Upper lobe of left lung (tissue), 6 donors: ENCODE results near the gene ETNPPL. TPM values are rescaled to one million over a fixed set of nuclear protein-coding genes. Genes with fewer than 3 reads are reported as not detected.
"Not testable (repeated sequence)": the region's sequence is repeated elsewhere in the genome, so short reads cannot be mapped to it uniquely, and the experiment has no call there.

Experiments
- ATAC-seq, 2 donors: fragments of 200-7000 bp; cut with Tn5 transposase; one replicate each; pipeline ENCODE4 v1.9.1; 2022; ENCODE audit warnings: mild to moderate bottlenecking in 2 of 2, moderate library complexity in 2 of 2; ENCODE audit not compliant: low FRiP score in 2 of 2
- DNase-seq, 2 donors: peaks; one replicate each; pipeline ENCODE4 v3.0.0-alpha.2; 2019 to 2020
- H3K27ac ChIP-seq, 4 donors: fragments of 200-600 bp; sonication (generic); one replicate each; pipeline ENCODE4 v1.5.1; 2016 to 2019
- H3K27me3 ChIP-seq, 4 donors: fragments of 200-600 bp; sonication (generic); one replicate each; pipeline ENCODE4 v1.5.1; 2017 to 2019
- H3K36me3 ChIP-seq, 4 donors: fragments of 200-600 bp; sonication (generic); one replicate each; pipeline ENCODE4 v1.5.1; 2016 to 2019
- H3K4me1 ChIP-seq, 4 donors: fragments of 200-600 bp; sonication (generic); one replicate each; pipeline ENCODE4 v1.5.1; 2018 to 2019
- H3K4me3 ChIP-seq, 4 donors: fragments of 200-600 bp; sonication (generic); one replicate each; pipeline ENCODE4 v1.5.1; 2017 to 2019; ENCODE audit warnings: mild to moderate bottlenecking in 2 of 4, moderate library complexity in 1 of 4
- H3K9me3 ChIP-seq, 4 donors: fragments of 200-600 bp; sonication (generic); one replicate each; pipeline ENCODE4 v1.5.1; 2018 to 2019
- EP300 ChIP-seq, 4 donors: sonication (generic); formaldehyde crosslinking; IDR thresholded peaks; one replicate each; pipeline ENCODE4 v1.5.1; 2017; ENCODE audit warnings: antibody characterized with exemption in 4 of 4, control low read depth in 2 of 4
- POLR2A ChIP-seq, 4 donors: fragments of 450-650 bp; IDR thresholded peaks; one replicate each; pipeline ENCODE4 v1.5.1; 2016 to 2017; ENCODE audit warnings: antibody characterized with exemption in 4 of 4, mild to moderate bottlenecking in 2 of 4
- POLR2AphosphoS5 ChIP-seq, 2 donors: sonication (generic); formaldehyde crosslinking; IDR thresholded peaks; one replicate each; pipeline ENCODE4 v1.5.1; 2017; ENCODE audit warnings: antibody characterized with exemption in 2 of 2
- WGBS, 2 donors: methylation state at CpG; one replicate each; pipeline ENCODE4 v1.1.5; 2017 to 2018; 5-methylcytosine and 5-hydroxymethylcytosine counted together
- total RNA-seq, 6 donors: library from RNA; depleted of rRNA in 4 of 6; stranded (reverse); fragments of >200 nt in 4 of 6; gene quantifications; one replicate each; pipeline versions ENCODE4 v1.1.0 to v1.2.1, GENCODE V29; 2016 to 2021
- TF ChIP-seq, protein P1 (sequence below), 6 experiments: fragments of 450-650 bp in 4 of 6; fragments of 200-600 bp in 2 of 6; sonication (generic) in 2 of 6; IDR thresholded peaks; one replicate each; pipeline ENCODE4 v1.5.1; 2016 to 2019; ENCODE audit warnings: antibody characterized with exemption in 6 of 6
- donor health status: DM: no; HTN: no; CAD: no; lungs with moderate emphysema.
- donor health status: DM: no; HTN: yes; CAD: no; lungs with severe emphysema.

The ETNPPL gene
- total RNA-seq, 6 donors from 2014 or later: not detected

DNA sequence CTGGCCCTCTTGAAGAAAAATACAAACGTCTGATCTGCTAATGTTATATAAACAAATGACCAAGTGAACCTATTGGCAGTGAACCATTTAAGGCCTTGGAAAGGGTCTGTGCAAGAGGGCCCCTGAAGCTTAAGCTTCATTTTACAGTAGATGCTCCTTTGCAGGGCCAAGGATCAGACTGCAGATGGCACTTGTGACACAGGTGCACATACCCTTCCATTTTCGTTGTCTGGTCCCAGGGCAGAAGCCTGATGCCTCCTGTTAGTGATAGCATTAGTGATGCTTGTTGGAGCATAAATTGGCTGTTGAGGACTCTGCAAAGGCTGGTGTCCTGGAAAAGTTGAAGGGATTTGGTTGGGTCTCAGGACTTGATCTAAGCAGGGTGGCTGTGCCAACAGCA lies 46.5 kb downstream of the ETNPPL start:
- WGBS, 2 donors: 50 to 55% methylated on average over 2 of the region's 2 CpGs
- TF ChIP-seq EP300 (IDR thresholded peaks at IDR 0.05) (no peak), POLR2AphosphoS5 (IDR thresholded peaks at IDR 0.05) (no peak), POLR2A (IDR thresholded peaks at IDR 0.05) (no peak)
- TF ChIP-seq, protein P1, sequence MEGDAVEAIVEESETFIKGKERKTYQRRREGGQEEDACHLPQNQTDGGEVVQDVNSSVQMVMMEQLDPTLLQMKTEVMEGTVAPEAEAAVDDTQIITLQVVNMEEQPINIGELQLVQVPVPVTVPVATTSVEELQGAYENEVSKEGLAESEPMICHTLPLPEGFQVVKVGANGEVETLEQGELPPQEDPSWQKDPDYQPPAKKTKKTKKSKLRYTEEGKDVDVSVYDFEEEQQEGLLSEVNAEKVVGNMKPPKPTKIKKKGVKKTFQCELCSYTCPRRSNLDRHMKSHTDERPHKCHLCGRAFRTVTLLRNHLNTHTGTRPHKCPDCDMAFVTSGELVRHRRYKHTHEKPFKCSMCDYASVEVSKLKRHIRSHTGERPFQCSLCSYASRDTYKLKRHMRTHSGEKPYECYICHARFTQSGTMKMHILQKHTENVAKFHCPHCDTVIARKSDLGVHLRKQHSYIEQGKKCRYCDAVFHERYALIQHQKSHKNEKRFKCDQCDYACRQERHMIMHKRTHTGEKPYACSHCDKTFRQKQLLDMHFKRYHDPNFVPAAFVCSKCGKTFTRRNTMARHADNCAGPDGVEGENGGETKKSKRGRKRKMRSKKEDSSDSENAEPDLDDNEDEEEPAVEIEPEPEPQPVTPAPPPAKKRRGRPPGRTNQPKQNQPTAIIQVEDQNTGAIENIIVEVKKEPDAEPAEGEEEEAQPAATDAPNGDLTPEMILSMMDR (IDR thresholded peaks at IDR 0.05): no peak
- Histone ChIP-seq H3K4me1 (no peaks in the 10 kb centered on the region), H3K9me3 (no peaks in the 10 kb centered on the region), H3K4me3 (no peak overlapping the region), H3K27ac (no peak overlapping the region), H3K27me3 (no peaks in the 10 kb centered on the region), H3K36me3 (no peaks in the 10 kb centered on the region)
- DNase-seq: no peak
- no peak for ATAC-seq

DNA sequence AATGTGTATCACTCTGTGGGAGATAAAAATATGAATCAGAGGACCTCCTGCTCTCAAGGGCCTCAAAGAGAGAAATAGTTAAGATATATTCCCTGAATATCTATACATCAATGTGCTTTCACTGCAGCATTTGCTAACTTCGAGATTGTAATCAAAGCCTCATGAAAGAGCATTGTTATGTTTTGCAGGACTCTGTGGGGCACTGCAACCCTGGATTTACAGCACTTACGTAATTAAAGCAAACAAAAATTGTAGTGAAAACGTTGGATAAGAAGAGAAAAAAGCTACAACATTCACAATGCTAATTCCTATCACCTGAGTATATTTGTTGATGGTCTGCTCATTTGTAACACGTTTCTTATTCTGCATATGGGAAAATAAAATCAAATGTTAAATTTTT lies 48.0 kb downstream of the ETNPPL start:
- Histone ChIP-seq H3K27me3 (no peaks in the 10 kb centered on the region), H3K4me3 (no peak overlapping the region), H3K36me3 (no peaks in the 10 kb centered on the region), H3K4me1 (no peaks in the 10 kb centered on the region), H3K9me3 (no peaks in the 10 kb centered on the region), H3K27ac (no peak overlapping the region)
- WGBS, 2 donors: 50 to 59% methylated on average over 4 of the region's 4 CpGs
- DNase-seq (no peak), ATAC-seq (no peak)
- TF ChIP-seq POLR2AphosphoS5 (IDR thresholded peaks at IDR 0.05) (no peak), EP300 (IDR thresholded peaks at IDR 0.05) (no peak), POLR2A (IDR thresholded peaks at IDR 0.05) (no peak)
- TF ChIP-seq, protein P1 (IDR thresholded peaks at IDR 0.05): no peak

DNA sequence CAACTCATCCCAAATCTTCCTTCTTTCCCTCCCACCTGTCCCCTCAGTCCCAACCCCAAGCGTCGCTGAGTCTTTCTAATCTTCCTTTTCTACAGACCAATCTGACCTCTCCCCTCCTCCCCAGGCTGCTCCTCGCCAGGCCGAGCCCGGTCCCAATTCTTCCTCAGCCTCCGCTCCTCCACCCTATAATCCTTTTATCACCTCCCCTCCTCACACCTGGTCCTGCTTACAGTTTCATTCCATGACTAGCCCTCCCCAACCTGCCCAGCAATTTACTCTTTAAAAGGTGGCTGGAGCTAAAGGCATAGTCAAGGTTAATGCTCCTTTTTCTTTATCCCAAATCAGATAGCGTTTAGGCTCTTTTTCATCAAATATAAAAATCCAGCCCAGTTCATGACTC lies 52.3 kb downstream of the ETNPPL start:
- H3K9me3 ChIP-seq, H3K4me1 ChIP-seq, H3K4me3 ChIP-seq, ATAC-seq, H3K27ac ChIP-seq, DNase-seq, H3K27me3 ChIP-seq, H3K36me3 ChIP-seq: not testable (repeated sequence)
- WGBS, 2 donors: 68 to 70% methylated on average over 7 of the region's 7 CpGs

- Histone ChIP-seq H3K27ac (no peak overlapping the region), H3K4me3 (no peak overlapping the region), H3K9me3 (no peaks in the 10 kb centered on the region), H3K27me3 (no peaks in the 10 kb centered on the region), H3K36me3 (no peaks in the 10 kb centered on the region), H3K4me1 (no peaks in the 10 kb centered on the region)
- WGBS, 2 donors: 75 to 77% methylated on average over 7 of the region's 7 CpGs
- no peak for DNase-seq
- no peak for ATAC-seq
- TF ChIP-seq, protein P1 (IDR thresholded peaks at IDR 0.05): no peak
- TF ChIP-seq EP300 (IDR thresholded peaks at IDR 0.05) (no peak), POLR2AphosphoS5 (IDR thresholded peaks at IDR 0.05) (no peak), POLR2A (IDR thresholded peaks at IDR 0.05) (no peak)
Observed at GRCh38 chr4:108709722-108710121, 53.1 kb downstream of the ETNPPL start.

- DNase-seq (peak in 1 of 2 donors; percentile 34), ATAC-seq (no peak)
- H3K36me3 ChIP-seq: no peaks in the 10 kb centered on the region
- WGBS, 2 donors: 83 to 91% methylated on average over 10 of the region's 10 CpGs
- no peak overlapping the region for H3K27ac ChIP-seq
- no peak overlapping the region for H3K4me3 ChIP-seq
- H3K27me3 ChIP-seq: no peaks in the 10 kb centered on the region
- H3K9me3 ChIP-seq: no peaks in the 10 kb centered on the region
- TF ChIP-seq POLR2A (IDR thresholded peaks at IDR 0.05) (no peak), EP300 (IDR thresholded peaks at IDR 0.05) (no peak), POLR2AphosphoS5 (IDR thresholded peaks at IDR 0.05) (no peak)
- TF ChIP-seq, protein P1 (IDR thresholded peaks at IDR 0.05): no peak
- H3K4me1 ChIP-seq: no peaks in the 10 kb centered on the region
Observed at GRCh38 chr4:108709234-108709633, 53.6 kb downstream of the ETNPPL start.
